GM04504 (cell line): ENCODE measurements around the gene F8A3.
"Not testable (repeated sequence)": the region's sequence is repeated elsewhere in the genome, so short reads cannot be mapped to it uniquely, and the experiment has no call there.

Source experiments
- DNase-seq: peaks from one replicate; pipeline ENCODE4 v3.0.0-alpha.2; 2012; ENCODE audit warnings: low read depth

The F8A3 gene

DNA sequence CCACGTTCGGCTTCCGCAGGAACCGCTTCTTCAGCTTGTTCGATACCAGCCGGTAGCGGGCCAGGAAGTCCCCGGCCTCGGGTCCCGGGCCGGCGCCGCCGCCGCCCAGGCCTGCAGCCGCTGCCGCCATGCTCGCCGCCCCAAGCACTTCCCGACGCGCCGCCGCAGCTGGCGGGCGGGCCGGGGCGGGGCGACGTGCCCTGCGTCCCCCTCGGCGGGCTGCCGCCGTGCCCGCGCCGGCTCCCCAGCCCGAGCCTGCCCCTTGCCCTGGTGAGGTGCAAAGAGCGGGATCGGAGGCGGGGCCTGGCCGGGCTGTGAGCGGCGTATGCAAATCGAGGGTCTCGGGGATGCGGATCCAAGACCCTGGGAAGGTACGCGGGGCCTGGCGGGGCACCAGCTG, at the start of gene F8A3:
TSS of gene F8A3 (minus strand) at position 150 of the 400 bp plus-strand sequence. CDS start at position 130, 20 bp downstream.
- DNase-seq, result not testable (repeated sequence)

DNA sequence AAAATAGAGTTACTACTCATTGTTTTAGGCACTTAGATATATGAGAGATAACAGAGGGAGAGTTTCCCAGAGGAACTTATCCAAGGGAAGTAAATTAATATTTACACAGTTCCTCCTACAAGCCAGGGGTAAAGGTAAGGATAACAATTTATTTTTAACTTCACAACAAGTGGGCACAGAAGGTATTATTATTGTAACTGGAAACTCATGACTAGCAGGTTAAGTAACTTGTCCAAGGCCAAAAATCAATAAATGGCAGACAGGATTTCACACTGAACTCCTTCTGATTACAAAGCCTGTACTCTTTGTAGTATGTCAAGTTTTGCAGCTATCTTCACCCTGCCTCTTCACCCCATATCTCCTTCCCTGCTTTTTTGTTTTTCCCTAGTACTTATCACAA, 46.9 kb upstream of the F8A3 start:
- DNase-seq, result no peak

DNA sequence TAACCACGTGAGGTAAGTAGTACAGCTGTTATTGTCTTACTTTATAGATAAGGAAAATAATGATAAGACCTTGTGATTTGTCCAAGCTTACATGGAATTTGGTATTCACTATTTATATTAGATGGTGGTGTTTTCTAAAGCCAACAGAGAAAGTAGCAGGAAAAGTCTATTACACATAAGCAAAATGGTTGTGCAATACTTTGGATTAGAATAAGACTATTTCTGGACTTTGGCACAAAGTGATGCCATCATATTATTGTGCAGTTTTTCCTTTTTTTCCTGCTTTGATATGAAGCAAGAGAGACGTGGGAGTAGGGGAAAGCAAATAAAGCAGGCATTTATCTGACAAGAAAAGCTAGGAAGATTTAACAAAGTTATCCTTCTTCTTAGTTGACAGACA, 36.7 kb upstream of the F8A3 start:
- not testable (repeated sequence) for DNase-seq

DNA sequence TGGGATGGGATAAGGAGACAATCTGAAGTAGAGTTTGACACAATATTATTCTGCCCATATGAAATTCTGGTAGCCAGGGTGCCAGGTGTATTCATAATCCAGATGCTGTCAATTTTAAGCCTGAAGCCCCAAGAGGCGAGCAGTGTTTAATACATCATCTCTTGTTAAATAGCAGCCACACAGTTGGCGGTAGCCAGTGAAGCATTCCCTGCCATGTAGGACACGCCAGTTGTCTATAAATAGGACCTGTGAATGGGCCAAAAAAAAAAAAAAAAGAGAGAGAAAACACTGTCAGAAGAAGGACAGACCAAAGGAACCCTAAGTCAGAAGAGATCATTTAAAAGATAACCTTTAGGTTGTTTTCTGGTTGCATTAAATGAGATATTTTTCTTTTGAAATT, 33.0 kb upstream of the F8A3 start:
- not testable (repeated sequence) for DNase-seq

DNA sequence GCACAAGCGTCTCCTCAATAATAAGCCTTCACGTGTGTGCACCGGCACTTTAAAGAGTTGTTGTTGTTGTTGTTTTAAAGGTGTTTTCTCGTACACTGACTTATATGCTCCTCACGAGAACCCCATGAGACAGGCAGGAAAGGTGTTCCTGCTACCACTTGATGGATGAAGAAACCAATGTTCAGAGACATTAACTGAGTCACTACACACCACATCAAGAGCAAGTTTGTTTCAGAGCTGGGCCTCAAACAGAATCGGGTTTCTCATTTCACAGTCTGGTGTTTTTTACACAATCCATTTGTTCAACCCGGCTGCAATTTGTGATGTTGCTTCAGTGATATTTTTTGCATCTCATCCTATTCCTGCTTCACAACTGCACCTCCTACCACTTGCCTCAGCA, 18.7 kb upstream of the F8A3 start:
- DNase-seq, result not testable (repeated sequence)

DNA sequence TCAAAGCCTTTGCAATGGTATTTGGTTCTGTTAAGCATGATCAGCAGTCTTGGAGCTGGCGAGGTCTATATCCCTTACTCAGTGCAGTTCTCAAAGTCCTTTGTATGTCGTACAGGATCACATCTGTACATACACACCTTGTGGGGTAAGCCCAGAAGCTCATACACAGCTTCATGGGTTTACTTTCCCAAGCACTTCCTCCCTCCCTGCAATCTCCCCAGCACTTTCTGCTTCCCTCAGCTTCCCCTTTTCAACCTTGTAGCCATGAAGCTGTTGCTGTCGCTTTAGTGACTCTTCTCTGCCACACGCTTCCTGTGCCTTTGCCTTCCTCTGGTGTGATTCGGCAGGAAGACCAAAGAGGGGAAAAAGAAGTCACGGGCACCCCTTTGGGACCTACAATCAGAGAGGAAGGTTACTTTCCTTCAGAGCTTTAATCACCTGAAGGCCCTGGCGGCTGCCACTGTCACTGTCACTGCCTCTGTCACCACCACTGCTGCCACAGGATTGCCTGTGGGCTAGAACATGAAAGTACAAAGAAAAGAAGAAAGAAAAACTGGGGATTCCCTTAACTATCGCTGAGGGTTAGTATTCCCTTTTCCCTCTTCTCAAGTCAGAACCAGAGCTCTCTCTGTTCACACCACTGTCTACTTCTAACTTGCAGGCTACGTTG, 8.0 kb upstream of the F8A3 start:
- not testable (repeated sequence) for DNase-seq

DNA sequence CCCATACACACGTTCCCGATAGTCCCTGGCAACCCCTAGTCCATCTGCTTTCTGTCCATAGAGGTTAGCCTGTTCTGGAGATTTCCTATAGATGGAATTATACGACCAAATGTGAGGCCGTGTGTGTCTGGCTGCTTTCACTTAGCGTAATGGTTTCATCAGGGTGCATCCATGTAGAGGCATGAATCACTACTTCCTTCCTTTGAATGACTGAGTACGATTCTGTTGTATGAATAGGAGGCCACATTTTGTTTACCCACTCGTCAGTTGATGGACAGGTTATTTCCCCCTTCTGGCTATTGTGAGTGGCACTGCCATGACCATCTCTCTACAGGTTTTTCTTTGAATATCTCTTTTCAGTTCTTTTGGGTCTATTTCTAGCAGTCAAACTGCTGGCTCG, 2.1 kb upstream of the F8A3 start:
- not testable (repeated sequence) for DNase-seq

DNA sequence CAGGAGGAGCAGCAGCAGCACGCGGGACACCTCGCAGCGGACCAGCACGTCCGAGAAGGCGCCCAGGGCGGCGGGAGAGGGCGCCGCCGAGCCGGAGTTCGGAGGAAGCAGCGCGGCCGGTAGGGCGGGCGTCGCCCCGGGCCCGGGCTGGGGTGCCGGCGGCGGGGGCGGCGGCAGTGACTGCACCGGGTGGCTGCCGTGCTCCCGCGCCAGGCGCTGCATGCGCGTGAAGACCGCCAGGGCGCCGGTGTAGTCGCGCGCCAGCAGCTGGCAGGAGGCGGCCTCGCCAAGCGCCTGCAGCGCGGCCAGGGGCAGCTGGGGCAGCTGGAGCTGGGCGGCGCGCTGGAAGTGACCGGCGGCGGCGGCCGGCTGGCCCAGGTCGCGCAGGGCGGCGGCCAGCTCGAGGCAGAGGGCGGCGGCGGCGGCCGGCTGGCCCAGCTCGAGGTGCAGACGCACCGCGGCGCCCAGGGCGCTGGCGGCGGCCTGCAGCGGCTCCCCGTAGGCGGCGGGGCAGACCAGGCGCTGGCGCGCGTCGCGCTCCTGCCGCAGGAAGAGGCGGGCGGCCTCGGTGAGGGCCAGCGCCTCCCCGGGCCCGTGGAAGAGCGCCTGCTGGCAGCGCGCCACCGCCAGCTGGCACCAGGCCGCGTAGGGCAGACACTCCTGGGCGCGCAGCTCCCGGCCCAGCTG, 516 bp downstream of the F8A3 start:
- DNase-seq, result not testable (repeated sequence)

DNA sequence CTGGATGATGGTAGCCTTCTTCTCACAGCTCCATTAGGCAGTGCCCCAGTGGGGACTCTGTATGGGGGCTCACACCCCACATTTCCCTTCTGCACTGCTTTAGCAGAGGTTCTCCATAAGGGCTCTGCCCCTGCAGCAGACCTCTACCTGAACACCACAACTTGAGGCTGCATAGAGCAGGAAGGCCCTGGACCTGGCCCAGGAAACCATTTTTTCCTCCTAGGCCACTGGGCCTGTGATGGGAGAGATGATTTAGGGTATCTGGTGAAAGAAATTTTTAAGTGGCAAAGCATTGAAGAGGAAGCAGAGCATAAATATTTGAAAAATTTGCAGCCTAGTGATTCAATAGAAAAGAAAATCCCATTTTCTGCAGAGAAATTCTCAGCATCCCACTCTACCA, 17.3 kb downstream of the F8A3 start:
- no peak for DNase-seq

DNA sequence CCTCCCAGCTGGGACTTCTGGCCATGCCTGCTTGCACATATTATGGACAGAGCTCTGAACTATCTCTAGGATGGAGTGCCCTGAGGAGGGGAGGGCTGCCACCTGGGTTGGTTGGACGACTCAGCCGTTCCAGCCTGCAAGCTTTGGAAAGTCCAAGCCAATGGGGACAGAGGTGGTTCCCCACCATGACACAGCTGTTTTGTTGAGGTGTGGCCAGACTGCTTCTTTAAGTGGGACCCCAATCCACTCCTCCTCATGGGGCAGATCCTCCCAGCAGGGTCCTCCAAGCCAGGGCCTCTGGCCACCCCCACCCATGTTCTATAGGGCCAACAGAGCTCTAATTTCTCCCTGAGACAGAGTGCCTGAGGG, 22.7 kb downstream of the F8A3 start:
- no peak for DNase-seq

DNA sequence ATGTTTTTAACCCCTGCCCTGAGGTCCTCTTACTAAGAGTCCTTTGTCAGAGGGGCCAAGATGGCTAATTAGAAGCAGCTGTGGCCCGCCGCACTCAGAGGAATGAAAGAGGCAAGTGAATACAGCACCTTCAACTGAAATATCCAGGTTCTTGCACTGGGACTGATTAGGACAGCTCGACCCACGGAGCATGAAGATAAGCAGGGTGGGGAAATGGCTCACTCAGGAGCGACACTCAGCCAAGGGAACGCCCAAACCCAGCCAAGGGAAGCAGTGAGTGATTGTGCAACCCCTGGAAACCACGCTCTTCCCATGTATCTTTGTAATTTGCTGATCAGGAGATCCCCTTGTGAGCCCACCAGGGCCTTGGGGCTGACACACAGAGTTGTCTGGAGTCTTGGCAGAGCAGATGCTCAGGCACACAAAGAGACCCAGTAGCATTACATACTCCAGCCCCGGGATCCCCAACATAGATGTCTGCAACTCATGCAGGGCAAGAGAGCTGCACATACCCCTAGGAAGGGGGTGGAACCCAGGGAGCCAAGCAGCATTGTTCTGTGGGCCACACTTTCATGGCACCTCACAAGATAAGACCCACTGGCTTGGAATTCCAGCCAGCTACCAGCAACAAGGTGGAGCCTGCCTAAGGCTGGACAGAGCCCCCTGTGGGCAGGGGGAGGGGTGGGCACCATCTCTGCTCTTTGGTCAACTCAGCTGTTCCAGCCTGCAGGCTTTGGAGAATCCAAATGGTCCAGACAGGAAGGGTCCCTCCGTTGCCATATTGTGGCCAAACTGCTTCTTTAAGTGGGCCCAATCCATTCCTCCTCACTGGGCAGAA, 23.3 kb downstream of the F8A3 start:
- DNase-seq, result no peak

DNA sequence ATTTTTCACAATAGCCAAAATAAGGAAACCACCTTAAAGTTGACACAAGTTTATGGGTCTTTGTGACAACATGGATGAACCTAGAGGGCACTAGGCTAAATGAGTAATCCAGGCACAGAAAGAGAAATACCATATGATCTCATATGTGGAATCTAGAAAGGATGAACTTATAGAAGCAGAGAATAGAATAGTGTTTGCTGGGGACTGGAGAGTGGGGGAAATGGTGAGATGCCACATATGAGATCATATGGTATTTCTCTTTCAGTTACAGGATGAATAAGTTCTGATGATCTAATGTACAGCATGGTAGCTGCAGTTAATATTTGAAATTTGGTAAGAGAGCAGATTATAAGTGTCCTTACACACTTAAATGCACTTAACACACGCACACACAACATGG, 40.7 kb downstream of the F8A3 start:
- DNase-seq, result no peak
